ENCODE results near the gene PYROXD2. TPM values are rescaled to one million over a fixed set of nuclear protein-coding genes. Genes with fewer than 3 reads are reported as not detected.
"Not testable (repeated sequence)": the region's sequence is repeated elsewhere in the genome, so short reads cannot be mapped to it uniquely, and the experiment has no call there.

The PYROXD2 gene
- total RNA-seq, 1 donor from 2014 or later: 29.5 TPM

DNA sequence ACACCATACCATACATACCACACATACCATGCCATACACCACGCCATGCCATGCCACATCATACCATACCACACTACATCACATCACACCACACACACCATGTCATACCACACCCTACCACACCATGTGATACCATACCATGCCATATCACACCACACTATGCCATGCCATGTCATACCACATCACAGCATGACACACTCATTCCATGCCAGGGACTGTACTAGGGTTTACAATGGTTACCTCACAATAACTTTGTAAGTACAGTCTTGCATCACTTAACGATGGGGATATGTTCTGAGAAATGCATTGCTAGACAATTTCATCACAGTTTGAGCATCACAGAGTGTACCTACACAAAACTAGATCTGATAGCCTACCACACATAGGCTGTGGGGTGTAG is 14.5 kb downstream of the PYROXD2 start:
- ATAC-seq: peak; percentile 5
- DNase-seq (ENCODE audit: low spot score): no peak
- intact Hi-C loops (cut with DNase I): no loop called here

DNA sequence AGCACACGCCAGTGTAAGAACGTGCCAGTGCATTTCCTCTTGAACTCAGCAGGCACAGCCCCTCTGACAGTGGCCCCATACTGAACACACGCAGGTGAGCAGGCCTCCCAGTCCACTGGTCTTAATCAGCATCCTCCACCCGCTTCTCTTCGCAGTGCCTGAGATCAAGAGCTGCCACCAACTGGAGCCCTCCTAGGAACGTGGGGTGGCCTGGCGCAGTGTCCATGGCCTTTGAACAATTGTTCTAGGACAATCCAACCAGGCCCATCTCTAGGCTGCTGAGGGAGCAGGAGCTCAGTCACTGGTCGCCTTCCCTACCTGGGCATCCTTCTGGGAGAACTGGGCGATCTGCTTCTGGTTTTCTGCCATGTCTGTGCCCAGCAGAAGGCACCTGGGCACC is 15.2 kb downstream of the PYROXD2 start:
- intact Hi-C loops (cut with DNase I): no loop called here
- DNase-seq (ENCODE audit: low spot score) (no peak), ATAC-seq (no peak)

- ATAC-seq (no peak), DNase-seq (ENCODE audit: low spot score) (no peak)
- intact Hi-C loops (cut with DNase I): no loop called here
Measured at GRCh38 chr10:98397089-98397600, 17.8 kb downstream of the PYROXD2 start.

DNA sequence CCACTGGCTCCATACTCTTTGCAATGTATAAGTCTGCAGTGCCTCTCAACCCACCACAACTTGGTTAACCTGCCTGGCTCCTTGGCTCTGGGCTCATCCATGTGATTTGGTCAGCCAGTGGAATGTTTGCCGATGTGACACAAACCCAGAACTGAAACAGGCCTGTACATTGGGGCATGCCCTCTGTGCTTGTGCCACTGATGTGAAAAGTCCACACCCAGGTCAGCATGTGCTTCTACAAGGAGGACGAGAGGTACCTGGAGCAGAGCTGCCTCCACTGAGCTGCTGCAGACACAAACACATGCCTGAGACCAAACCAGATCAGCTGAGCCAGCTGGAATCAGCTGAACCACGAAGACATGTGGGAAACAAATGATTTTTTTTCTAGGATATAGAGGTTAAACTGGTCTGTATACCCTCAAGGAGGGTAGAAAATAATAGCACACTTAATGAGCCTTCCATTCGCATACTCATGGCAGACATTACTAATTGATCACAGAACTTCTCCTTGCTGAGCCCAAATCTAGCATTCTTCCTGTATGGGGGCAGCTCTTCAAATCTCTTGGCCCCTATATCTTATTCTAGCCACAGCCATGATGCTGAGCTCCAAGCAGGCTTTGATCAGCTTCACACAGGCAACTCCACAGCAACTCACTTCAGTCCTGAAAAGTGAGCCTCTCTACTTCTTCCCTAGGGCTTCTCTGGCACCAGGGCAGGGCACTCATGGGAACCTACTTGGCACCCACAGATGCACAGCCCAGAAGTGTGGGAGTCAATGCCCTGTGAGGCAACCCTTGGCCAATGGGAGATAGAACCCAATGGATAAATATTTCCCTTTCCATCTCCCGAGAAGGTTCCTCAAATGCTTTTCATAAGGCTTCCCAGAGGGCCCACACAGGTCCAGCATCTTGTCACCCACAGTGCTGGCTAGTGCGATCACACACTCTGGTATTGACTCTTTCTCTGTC is 18.6 kb downstream of the PYROXD2 start:
- intact Hi-C loops (cut with DNase I): no loop called here
- no peak for DNase-seq (ENCODE audit: low spot score)
- ATAC-seq: no peak

DNA sequence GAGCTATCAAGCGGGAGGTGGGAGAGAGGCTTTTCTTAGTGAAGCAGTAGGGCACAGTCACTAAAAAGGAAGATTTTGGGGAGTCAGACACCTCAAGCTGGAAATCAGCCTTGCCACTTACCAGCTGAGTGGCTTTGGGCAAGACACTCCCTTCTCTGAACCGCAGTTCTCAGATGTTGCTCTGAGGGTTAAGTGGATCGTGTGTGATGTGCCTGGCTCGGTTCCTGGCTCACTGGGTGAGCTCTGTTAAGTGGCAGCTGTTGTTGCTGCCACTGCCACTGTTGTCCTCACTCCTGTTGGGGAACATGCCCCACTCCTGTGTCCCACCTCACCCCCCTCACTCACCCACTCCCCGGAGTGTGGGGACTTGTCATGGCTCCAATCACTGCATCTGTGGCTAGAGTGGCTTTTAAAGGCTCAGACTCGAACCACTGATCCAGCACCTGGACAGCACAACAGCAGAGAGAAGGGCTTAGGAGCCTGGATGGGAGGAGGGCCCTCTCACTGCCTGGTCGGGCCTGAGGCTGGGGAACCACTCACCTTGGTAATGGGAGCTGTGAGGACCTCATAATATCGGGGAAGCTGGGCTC is 20.0 kb downstream of the PYROXD2 start:
- ATAC-seq (no peak), DNase-seq (ENCODE audit: low spot score) (no peak)
- intact Hi-C loops (cut with DNase I): no loop called here

DNA sequence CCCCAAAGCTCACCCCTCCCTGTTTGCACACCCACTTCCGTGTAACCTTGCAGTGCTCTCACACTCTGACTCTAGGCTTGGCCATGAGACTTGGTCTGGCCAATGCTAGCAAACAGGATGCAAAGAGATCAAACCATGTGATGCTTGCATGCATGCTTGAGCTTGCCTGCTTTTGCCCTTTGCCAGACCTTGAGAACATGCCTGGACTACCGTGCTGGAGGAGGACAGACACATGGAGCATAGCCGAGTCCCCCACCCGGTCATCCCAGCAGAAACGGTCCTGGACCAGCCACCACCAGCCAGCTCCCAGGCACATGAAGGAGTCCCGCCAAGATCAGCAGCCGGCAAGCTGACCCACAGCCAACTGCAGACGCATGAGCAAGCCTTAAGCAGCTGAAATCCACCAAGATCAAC is 23.4 kb downstream of the PYROXD2 start:
- peak; percentile 60 for ATAC-seq

DNA sequence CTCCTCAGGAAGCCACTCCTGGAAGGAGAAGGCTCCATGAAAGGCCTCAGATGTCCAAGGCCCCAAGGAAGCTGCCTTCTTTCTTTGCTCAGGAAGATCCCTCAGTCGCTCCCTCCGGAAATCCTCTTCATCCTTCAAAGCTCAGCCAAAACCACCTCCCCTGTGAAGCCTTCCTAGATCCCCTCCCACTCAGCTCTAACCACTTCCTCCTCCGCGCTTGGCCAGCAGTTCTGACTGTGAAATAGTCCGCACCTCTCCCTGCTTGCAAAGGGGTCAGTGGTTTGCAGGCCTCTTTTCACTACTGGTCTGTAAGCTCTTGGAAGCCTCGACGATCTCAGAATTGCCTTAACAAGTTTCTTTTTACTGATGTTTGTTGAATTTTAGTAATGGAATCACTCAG is 23.9 kb downstream of the PYROXD2 start:
- intact Hi-C loops (cut with DNase I): no loop called here
- DNase-seq (ENCODE audit: low spot score): no peak
- no peak for ATAC-seq

More for the DNA sequence above, 23.4 kb downstream of the PYROXD2 start:
- DNase-seq (ENCODE audit: low spot score): no peak
- intact Hi-C loops (cut with DNase I): no loop called here

GRCh38 chr10:98390406-98390805 is 24.6 kb downstream of the PYROXD2 start:
- no peak for DNase-seq (ENCODE audit: low spot score)
- intact Hi-C loops (cut with DNase I): no loop called here
- no peak for ATAC-seq

- no peak for ATAC-seq
- no peak for DNase-seq (ENCODE audit: low spot score)
- intact Hi-C loops (cut with DNase I): no loop called here
Measured at GRCh38 chr10:98389398-98389797, 25.6 kb downstream of the PYROXD2 start.

DNA sequence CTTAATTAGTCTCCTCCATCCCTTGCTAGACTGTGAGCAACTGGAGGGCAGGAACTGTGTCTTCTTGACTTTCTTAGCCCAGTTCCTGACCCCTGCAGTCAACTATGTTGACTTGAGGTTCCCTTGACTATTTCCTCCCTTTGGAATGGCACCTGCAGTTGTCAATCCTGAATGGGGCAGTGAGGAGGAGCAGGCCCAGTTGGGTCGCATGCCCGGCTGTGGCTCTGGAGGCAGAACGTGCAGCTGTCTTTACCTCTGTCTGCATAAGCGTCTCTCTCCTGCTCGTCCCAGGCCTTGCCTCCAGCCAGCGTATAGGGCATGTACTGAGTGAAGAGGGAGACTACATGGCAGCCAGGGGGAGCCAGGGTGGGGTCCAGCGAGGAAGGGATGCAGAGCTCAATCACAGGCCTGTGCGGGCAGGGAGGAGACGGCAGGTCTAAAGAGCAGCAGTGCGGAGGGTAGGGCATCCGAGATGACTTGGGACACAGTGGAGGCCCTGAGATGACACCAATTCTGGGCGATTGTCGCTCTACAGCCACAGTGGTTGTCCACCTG is 26.8 kb downstream of the PYROXD2 start:
- ATAC-seq (no peak), DNase-seq (ENCODE audit: low spot score) (no peak)
- intact Hi-C loops (cut with DNase I): no loop called here

- intact Hi-C loops (cut with DNase I): no loop called here
- ATAC-seq (no peak), DNase-seq (ENCODE audit: low spot score) (no peak)
Measured at GRCh38 chr10:98384531-98385133, 30.4 kb downstream of the PYROXD2 start.

GRCh38 chr10:98383869-98384268 is 31.1 kb downstream of the PYROXD2 start:
- DNase-seq (ENCODE audit: low spot score) (no peak), ATAC-seq (no peak)
- intact Hi-C loops (cut with DNase I): no loop called here

DNA sequence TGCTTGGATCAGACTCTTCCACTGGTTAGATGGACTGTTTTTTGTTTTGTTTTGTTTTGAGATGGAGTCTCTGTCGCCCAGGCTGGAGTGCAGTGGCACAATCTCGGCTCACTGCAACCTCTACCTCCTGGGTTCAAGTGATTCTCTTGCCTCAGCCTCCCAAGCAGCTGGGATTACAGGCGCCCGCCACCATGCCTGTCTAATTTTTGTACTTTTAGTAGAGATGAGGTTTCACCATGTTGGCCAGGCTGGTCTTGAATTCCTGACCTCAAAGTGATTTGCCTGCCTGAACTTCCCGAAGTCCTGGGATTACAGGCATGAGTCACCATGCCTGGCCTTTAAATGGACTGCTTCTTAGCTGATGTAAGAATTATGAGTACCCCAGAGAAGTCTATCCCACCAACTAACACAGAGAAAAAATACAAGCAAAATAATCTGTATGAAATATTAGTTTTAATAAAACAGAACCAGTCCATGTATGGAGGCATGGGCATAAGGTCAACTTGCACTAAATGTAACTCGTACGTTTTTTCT is 31.8 kb downstream of the PYROXD2 start:
- DNase-seq (ENCODE audit: low spot score); intact Hi-C loops (cut with DNase I); ATAC-seq: not testable (repeated sequence)

GRCh38 chr10:98382691-98383101 is 32.3 kb downstream of the PYROXD2 start:
- DNase-seq (ENCODE audit: low spot score) (no peak), ATAC-seq (no peak)
- intact Hi-C loops (cut with DNase I): no loop called here

GRCh38 chr10:98380493-98381339 is 34.3 kb downstream of the PYROXD2 start:
- ATAC-seq: no peak
- no peak for DNase-seq (ENCODE audit: low spot score)

GRCh38 chr10:98378722-98379121 is 36.3 kb downstream of the PYROXD2 start:
- intact Hi-C loops (cut with DNase I): no loop called here
- no peak for DNase-seq (ENCODE audit: low spot score)
- no peak for ATAC-seq

More at GRCh38 chr10:98380493-98381339, 34.3 kb downstream of the PYROXD2 start:
- intact Hi-C loops (cut with DNase I): no loop called here

- intact Hi-C loops (cut with DNase I): no loop called here
- DNase-seq (ENCODE audit: low spot score) (no peak), ATAC-seq (no peak)
Measured at GRCh38 chr10:98377536-98377935, 37.4 kb downstream of the PYROXD2 start.

- DNase-seq (ENCODE audit: low spot score) (no peak), ATAC-seq (no peak)
- intact Hi-C loops (cut with DNase I): no loop called here
Measured at GRCh38 chr10:98377001-98377400, 38.0 kb downstream of the PYROXD2 start.
